Calu3 (cell line): Measurements from ENCODE around the gene MAGI1. TPM values are rescaled to one million over a fixed set of nuclear protein-coding genes. Genes with fewer than 3 reads are reported as not detected.

Experiments used
- BruUV-seq: library from RNA; stranded (reverse); fragments of 400-500 nt; replicated peaks from 2 replicates; lab custom pipeline; 2021; lab: Mats Ljungman, UMichigan
- CTCF ChIA-PET: fragments of 300-600 bp; sonication (Branson Sonifier 250); formaldehyde crosslinking; loops from one replicate; lab custom pipeline; 2022; ENCODE audit warnings: antibody characterized with exemption; lab: Charles Lee
- DNase-seq: peaks from one replicate; pipeline ENCODE4 v3.0.0; 2022
- H3K27ac Mint-ChIP-seq: one replicate; pipeline ENCODE4 v1.8.0; 2022; ENCODE audit warnings: mixed read lengths; ENCODE audit not compliant: unreplicated experiment
- H3K27me3 Mint-ChIP-seq: one replicate; pipeline ENCODE4 v1.8.0; 2022; ENCODE audit warnings: mixed read lengths; ENCODE audit not compliant: unreplicated experiment
- H3K36me3 Mint-ChIP-seq: one replicate; pipeline ENCODE4 v1.8.0; 2022; ENCODE audit warnings: mild to moderate bottlenecking, moderate library complexity, mixed read lengths; ENCODE audit not compliant: insufficient read depth, unreplicated experiment
- H3K4me1 Mint-ChIP-seq: one replicate; pipeline ENCODE4 v1.8.0; 2022; ENCODE audit warnings: mild to moderate bottlenecking, low read depth, mixed read lengths; ENCODE audit not compliant: unreplicated experiment
- H3K4me3 Mint-ChIP-seq: one replicate; pipeline ENCODE4 v1.8.0; 2022; ENCODE audit warnings: mild to moderate bottlenecking, low read depth, moderate library complexity, mixed read lengths; ENCODE audit not compliant: unreplicated experiment
- H3K9me3 Mint-ChIP-seq: one replicate; pipeline ENCODE4 v1.8.0; 2022; ENCODE audit warnings: low read depth, mixed read lengths; ENCODE audit not compliant: unreplicated experiment
- CTCF ChIP-seq: fragments of 200-600 bp; IDR thresholded peaks from one replicate; pipeline ENCODE4 v1.8.0; 2022; ENCODE audit warnings: antibody characterized with exemption; ENCODE audit not compliant: unreplicated experiment
- intact Hi-C: fragments of 100-400 bp; cut with micrococcal nuclease; formaldehyde crosslinking; loops from one replicate; pipeline ENCODE4 v1.10.0; 2022; ENCODE audit not compliant: unreplicated experiment
- total RNA-seq: library from RNA; stranded (reverse); gene quantifications from 2 replicates; pipeline ENCODE4 v1.2.3, GENCODE V29; 2022

MAGI1 gene
- total RNA-seq, 1 experiment from 2014 or later, result 76.4 TPM

- TF ChIP-seq CTCF, result no peak
Measured at GRCh38 chr3:65343736-65344135, 695.0 kb downstream of the MAGI1 start.

GRCh38 chr3:65343026-65343425 is 695.7 kb downstream of the MAGI1 start:
- Mint-ChIP-seq H3K36me3 (no peaks in the 10 kb centered on the region), H3K4me3 (no peak overlapping the region), H3K9me3 (no peaks in the 10 kb centered on the region), H3K27me3 (no peaks in the 10 kb centered on the region), H3K27ac (no peak overlapping the region), H3K4me1 (no peaks in the 10 kb centered on the region)
- TF ChIP-seq CTCF, result no peak
- DNase-seq, result no peak
- intact Hi-C loops, result loop anchor here (10.0 kb wide), 1 partner anchor 332 kb away; no protein-coding TSS in a partner anchor
- no TSS peak for BruUV-seq
- CTCF ChIA-PET, result no interaction called here

More at GRCh38 chr3:65343736-65344135, 695.0 kb downstream of the MAGI1 start:
- Mint-ChIP-seq H3K36me3 (no peaks in the 10 kb centered on the region), H3K9me3 (no peaks in the 10 kb centered on the region), H3K27ac (no peak overlapping the region), H3K27me3 (no peaks in the 10 kb centered on the region), H3K4me1 (no peaks in the 10 kb centered on the region), H3K4me3 (no peak overlapping the region)
- DNase-seq, result no peak
- intact Hi-C loops, result loop anchor here (10.0 kb wide), 1 partner anchor 331 kb away; no protein-coding TSS in a partner anchor
- CTCF ChIA-PET, result no interaction called here
- BruUV-seq, result no TSS peak

GRCh38 chr3:65342084-65342683 is 696.5 kb downstream of the MAGI1 start:
- Mint-ChIP-seq H3K27ac (no peak overlapping the region), H3K27me3 (no peaks in the 10 kb centered on the region), H3K4me1 (no peaks in the 10 kb centered on the region), H3K9me3 (no peaks in the 10 kb centered on the region), H3K4me3 (no peak overlapping the region), H3K36me3 (no peaks in the 10 kb centered on the region)
- peak; percentile 75 for TF ChIP-seq CTCF
- no TSS peak for BruUV-seq
- intact Hi-C loops, result loop anchor here (1.0 to 10.0 kb wide), 2 partner anchors 333 to 853 kb away; no protein-coding TSS in a partner anchor
- CTCF ChIA-PET, result no interaction called here
- peak; percentile 72 for DNase-seq

- H3K4me1 Mint-ChIP-seq, result peaks cover under 1% of the 10 kb centered on the region
- no peaks in the 10 kb centered on the region for H3K36me3 Mint-ChIP-seq
- no peak overlapping the region for H3K27ac Mint-ChIP-seq
- CTCF ChIA-PET, result no interaction called here
- peaks cover 14% of the 10 kb centered on the region for H3K27me3 Mint-ChIP-seq
- intact Hi-C loops, result no loop called here
- no peak overlapping the region for H3K4me3 Mint-ChIP-seq
- no peaks in the 10 kb centered on the region for H3K9me3 Mint-ChIP-seq
- no peak for DNase-seq
- no peak for TF ChIP-seq CTCF
- BruUV-seq, result no TSS peak
Measured at GRCh38 chr3:65339192-65339740, 699.5 kb downstream of the MAGI1 start.
